ENCODE measurements around the gene IER5L. TPM values are rescaled to one million over a fixed set of nuclear protein-coding genes. Genes with fewer than 3 reads are reported as not detected.

IER5L gene
- total RNA-seq, 1 experiment from 2014 or later, result 4.6 TPM

- ATAC-seq (peak; percentile 28), DNase-seq (ENCODE audit: low spot score) (peak; percentile 55)
- Mint-ChIP-seq H3K27ac (peak overlapping the region; percentile 36; the same call in 1 of the 2 replicates), H3K4me1 (peaks cover 56% of the 10 kb centered on the region), H3K27me3 (ENCODE audit: low read depth) (no peaks in the 10 kb centered on the region), H3K9me3 (no peaks in the 10 kb centered on the region), H3K36me3 (no peaks in the 10 kb centered on the region), H3K4me3 (0 out of 2 replicates have a peak overlapping the region, but pooled peaks have one; percentile 15)
- POLR2A ChIA-PET, result interaction anchor here (0.6 to 1.3 kb wide), 2 partner anchors 44 to 284 kb away, joined by 5 read pairs; partner anchors contain the start of gene IER5L
- TF ChIP-seq ESRRA (CRISPR knock-in tag; IDR thresholded peaks at IDR 0.05; ENCODE audit: borderline replicate concordance) (no peak), FOXP1 (CRISPR knock-in tag; IDR thresholded peaks at IDR 0.05; ENCODE audit: borderline replicate concordance) (0 out of 2 replicates have a peak, but pooled peaks have one; percentile 49)
- TF ChIP-seq, protein P1, sequence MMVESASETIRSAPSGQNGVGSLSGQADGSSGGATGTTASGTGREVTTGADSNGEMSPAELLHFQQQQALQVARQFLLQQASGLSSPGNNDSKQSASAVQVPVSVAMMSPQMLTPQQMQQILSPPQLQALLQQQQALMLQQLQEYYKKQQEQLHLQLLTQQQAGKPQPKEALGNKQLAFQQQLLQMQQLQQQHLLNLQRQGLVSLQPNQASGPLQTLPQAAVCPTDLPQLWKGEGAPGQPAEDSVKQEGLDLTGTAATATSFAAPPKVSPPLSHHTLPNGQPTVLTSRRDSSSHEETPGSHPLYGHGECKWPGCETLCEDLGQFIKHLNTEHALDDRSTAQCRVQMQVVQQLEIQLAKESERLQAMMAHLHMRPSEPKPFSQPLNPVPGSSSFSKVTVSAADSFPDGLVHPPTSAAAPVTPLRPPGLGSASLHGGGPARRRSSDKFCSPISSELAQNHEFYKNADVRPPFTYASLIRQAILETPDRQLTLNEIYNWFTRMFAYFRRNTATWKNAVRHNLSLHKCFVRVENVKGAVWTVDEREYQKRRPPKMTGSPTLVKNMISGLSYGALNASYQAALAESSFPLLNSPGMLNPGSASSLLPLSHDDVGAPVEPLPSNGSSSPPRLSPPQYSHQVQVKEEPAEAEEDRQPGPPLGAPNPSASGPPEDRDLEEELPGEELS (CRISPR knock-in tag; IDR thresholded peaks at IDR 0.05), result no peak
- TF ChIP-seq, protein P2, sequence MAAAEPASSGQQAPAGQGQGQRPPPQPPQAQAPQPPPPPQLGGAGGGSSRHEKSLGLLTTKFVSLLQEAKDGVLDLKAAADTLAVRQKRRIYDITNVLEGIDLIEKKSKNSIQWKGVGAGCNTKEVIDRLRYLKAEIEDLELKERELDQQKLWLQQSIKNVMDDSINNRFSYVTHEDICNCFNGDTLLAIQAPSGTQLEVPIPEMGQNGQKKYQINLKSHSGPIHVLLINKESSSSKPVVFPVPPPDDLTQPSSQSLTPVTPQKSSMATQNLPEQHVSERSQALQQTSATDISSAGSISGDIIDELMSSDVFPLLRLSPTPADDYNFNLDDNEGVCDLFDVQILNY (CRISPR knock-in tag; IDR thresholded peaks at IDR 0.05), result 0 out of 2 replicates have a peak, but pooled peaks have one; percentile 67
- CTCF ChIA-PET, result interaction anchor here (0.6 to 2.4 kb wide), 6 partner anchors 10 to 83 kb away, joined by 3 to 13 read pairs (median 5); no protein-coding TSS in a partner anchor
Measured at GRCh38 chr9:129221979-129222635, 44.0 kb upstream of the IER5L start.

DNA sequence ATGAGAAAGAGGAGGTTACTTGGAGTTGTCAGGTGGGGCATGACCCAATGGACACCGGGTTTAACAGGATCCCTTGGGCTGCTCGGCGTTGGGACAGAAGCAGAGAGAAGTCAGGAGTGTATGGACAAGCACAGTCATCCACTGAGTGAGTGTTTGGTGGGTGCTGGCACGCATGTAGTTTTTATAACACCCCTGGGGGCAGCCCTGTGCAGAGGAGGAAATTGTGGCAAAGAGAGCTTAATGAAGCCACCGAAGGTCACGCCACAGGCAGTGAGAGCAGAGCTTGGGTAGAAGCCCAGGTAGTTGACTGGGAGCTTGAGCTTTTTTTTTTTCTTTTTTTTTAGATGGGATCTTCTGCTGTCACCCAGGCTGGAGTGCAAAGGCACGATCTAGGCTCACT, 43.2 kb upstream of the IER5L start:
- CTCF ChIA-PET, result interaction anchor here (0.6 to 2.4 kb wide), 5 partner anchors 9 to 89 kb away, joined by 3 to 13 read pairs (median 5); no protein-coding TSS in a partner anchor
- TF ChIP-seq, protein P3, sequence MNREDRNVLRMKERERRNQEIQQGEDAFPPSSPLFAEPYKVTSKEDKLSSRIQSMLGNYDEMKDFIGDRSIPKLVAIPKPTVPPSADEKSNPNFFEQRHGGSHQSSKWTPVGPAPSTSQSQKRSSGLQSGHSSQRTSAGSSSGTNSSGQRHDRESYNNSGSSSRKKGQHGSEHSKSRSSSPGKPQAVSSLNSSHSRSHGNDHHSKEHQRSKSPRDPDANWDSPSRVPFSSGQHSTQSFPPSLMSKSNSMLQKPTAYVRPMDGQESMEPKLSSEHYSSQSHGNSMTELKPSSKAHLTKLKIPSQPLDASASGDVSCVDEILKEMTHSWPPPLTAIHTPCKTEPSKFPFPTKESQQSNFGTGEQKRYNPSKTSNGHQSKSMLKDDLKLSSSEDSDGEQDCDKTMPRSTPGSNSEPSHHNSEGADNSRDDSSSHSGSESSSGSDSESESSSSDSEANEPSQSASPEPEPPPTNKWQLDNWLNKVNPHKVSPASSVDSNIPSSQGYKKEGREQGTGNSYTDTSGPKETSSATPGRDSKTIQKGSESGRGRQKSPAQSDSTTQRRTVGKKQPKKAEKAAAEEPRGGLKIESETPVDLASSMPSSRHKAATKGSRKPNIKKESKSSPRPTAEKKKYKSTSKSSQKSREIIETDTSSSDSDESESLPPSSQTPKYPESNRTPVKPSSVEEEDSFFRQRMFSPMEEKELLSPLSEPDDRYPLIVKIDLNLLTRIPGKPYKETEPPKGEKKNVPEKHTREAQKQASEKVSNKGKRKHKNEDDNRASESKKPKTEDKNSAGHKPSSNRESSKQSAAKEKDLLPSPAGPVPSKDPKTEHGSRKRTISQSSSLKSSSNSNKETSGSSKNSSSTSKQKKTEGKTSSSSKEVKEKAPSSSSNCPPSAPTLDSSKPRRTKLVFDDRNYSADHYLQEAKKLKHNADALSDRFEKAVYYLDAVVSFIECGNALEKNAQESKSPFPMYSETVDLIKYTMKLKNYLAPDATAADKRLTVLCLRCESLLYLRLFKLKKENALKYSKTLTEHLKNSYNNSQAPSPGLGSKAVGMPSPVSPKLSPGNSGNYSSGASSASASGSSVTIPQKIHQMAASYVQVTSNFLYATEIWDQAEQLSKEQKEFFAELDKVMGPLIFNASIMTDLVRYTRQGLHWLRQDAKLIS (CRISPR knock-in tag; IDR thresholded peaks at IDR 0.05; ENCODE audit: borderline replicate concordance), result no peak
- TF ChIP-seq NR1H2 (CRISPR knock-in tag; IDR thresholded peaks at IDR 0.05), result no peak
- Mint-ChIP-seq H3K27me3 (ENCODE audit: low read depth) (no peaks in the 10 kb centered on the region), H3K9me3 (no peaks in the 10 kb centered on the region), H3K4me3 (no peak overlapping the region), H3K4me1 (peaks cover 55% of the 10 kb centered on the region), H3K27ac (peak overlapping the region; percentile 26), H3K36me3 (no peaks in the 10 kb centered on the region)
- ATAC-seq (no peak), DNase-seq (ENCODE audit: low spot score) (no peak)
- POLR2A ChIA-PET, result interaction anchor here (0.6 to 1.3 kb wide), 2 partner anchors 43 to 82 kb away, joined by 4 to 5 read pairs; partner anchors contain the start of gene IER5L

DNA sequence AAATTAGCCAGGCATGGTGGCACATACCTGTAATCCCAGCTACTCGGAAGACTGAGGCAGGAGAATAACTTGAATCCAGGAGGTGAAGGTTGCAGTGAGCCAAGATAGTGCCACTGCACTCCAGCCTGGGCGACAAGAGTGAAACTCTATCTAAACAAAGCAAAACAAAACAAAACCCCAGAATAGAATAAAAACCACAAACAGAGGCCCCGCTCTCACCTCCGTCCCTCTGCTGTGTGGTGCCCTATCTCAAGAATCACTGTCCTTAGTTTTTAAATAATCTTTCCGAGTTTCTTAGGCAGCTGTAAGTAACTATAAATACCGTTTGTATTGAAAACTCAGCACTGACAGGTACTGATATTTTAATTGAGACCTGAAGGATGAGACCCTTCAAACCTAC, 42.7 kb upstream of the IER5L start:
- no peaks in the 10 kb centered on the region for H3K27me3 Mint-ChIP-seq (ENCODE audit: low read depth)
- H3K27ac Mint-ChIP-seq, result peak overlapping the region; percentile 26; the same call in 1 of the 2 replicates
- no peak for ATAC-seq
- no peaks in the 10 kb centered on the region for H3K36me3 Mint-ChIP-seq
- H3K4me1 Mint-ChIP-seq, result peaks cover 50% of the 10 kb centered on the region
- no peaks in the 10 kb centered on the region for H3K9me3 Mint-ChIP-seq
- CTCF ChIA-PET, result interaction anchor here (0.6 to 2.4 kb wide), 5 partner anchors 9 to 89 kb away, joined by 3 to 13 read pairs (median 5); no protein-coding TSS in a partner anchor
- DNase-seq (ENCODE audit: low spot score), result no peak
- H3K4me3 Mint-ChIP-seq, result no peak overlapping the region
- POLR2A ChIA-PET, result interaction anchor here (0.6 kb wide), 1 partner anchor 82 kb away, joined by 4 read pairs; no protein-coding TSS in a partner anchor
- no peak for TF ChIP-seq ZMAT4 (CRISPR knock-in tag; IDR thresholded peaks at IDR 0.05)
- TF ChIP-seq ZNF532 (CRISPR knock-in tag; IDR thresholded peaks at IDR 0.05; ENCODE audit: borderline replicate concordance), result no peak
- TF ChIP-seq CREB1 (CRISPR knock-in tag; IDR thresholded peaks at IDR 0.05), result no peak
- TF ChIP-seq FOXK1 (CRISPR knock-in tag; IDR thresholded peaks at IDR 0.05), result no peak
- no peak for TF ChIP-seq SMAD3 (CRISPR knock-in tag; IDR thresholded peaks at IDR 0.05; ENCODE audit: borderline replicate concordance)
- TF ChIP-seq, protein P4, sequence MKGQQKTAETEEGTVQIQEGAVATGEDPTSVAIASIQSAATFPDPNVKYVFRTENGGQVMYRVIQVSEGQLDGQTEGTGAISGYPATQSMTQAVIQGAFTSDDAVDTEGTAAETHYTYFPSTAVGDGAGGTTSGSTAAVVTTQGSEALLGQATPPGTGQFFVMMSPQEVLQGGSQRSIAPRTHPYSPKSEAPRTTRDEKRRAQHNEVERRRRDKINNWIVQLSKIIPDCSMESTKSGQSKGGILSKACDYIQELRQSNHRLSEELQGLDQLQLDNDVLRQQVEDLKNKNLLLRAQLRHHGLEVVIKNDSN (CRISPR knock-in tag; IDR thresholded peaks at IDR 0.05), result no peak
- no peak for TF ChIP-seq ERG (CRISPR knock-in tag; IDR thresholded peaks at IDR 0.05)
- no peak for TF ChIP-seq ZNF423 (CRISPR knock-in tag; IDR thresholded peaks at IDR 0.05)
